Measurements from ENCODE around the gene TMEM127. TPM values are rescaled to one million over a fixed set of nuclear protein-coding genes. Genes with fewer than 3 reads are reported as not detected.

The TMEM127 gene
- total RNA-seq, 1 experiment from 2014 or later: 31.5 TPM

DNA sequence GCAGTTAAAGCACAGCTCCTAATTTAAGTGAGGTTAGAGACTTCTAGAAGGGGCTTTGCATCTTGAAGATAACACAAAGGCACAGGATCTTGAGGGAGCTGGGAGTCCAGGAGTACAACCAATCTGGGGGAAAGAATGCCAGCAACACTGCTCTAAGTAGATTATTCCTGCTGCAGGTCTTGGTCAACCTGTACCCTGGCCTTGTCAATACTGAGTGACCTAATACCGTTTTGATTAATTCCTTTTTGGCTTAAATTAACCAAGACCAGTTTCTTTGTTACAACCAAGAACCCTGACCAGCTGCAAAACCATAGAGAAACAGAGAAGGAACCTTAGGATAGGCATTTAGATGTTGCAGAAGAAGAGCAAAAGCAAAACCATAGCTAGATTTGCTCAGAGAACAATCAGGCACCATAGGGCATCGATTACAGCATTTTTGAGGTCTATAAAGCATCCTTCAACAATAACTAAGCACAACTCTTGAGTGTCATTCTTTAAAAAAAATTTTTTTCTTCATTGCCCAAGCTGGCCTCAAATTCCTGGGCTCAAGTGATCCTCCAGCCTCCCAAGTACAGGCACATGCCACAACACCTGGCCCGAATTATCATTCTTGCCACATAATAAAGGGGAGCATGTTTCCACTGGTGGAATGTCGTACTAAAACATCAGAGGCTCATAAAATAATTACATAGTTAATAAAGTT lies 63.5 kb downstream of the TMEM127 start:
- no peak for TF ChIP-seq CTCF (IDR thresholded peaks at IDR 0.05; ENCODE audit: unreplicated experiment)
- Mint-ChIP-seq H3K4me3 (ENCODE audit: unreplicated experiment) (no peak overlapping the region), H3K36me3 (ENCODE audit: insufficient read depth, unreplicated experiment) (peaks cover 15% of the 10 kb centered on the region), H3K9me3 (ENCODE audit: unreplicated experiment) (no peaks in the 10 kb centered on the region), H3K27me3 (ENCODE audit: insufficient read depth, unreplicated experiment) (no peaks in the 10 kb centered on the region), H3K27ac (ENCODE audit: low read depth, unreplicated experiment) (no peak overlapping the region), H3K4me1 (ENCODE audit: insufficient read depth, unreplicated experiment) (peaks cover 38% of the 10 kb centered on the region)
- CTCF ChIA-PET: interaction anchor here (0.6 to 4.8 kb wide), 7 partner anchors 27 to 600 kb away, joined by 3 to 37 read pairs (median 4); no protein-coding TSS in a partner anchor
- POLR2A ChIA-PET: interaction anchor here (0.5 to 1.3 kb wide), 3 partner anchors 17 to 211 kb away, joined by 3 read pairs; partner anchors contain the start of gene ANKRD36C
- DNase-seq (ENCODE audit: unreplicated experiment): no peak
- no TSS peak for BruUV-seq (replicated peaks)
- intact Hi-C loops (cut with micrococcal nuclease): no loop called here

GRCh38 chr2:96201338-96201737 lies 64.5 kb downstream of the TMEM127 start:
- H3K27ac Mint-ChIP-seq (ENCODE audit: low read depth, unreplicated experiment): no peak overlapping the region
- no peaks in the 10 kb centered on the region for H3K9me3 Mint-ChIP-seq (ENCODE audit: unreplicated experiment)
- TF ChIP-seq CTCF (IDR thresholded peaks at IDR 0.05; ENCODE audit: unreplicated experiment): no peak
- ChIA-PET POLR2A (interaction anchor here (1.0 to 1.6 kb wide), 3 partner anchors 16 to 66 kb away, joined by 3 to 6 read pairs (median 6); no protein-coding TSS in a partner anchor), CTCF (interaction anchor here (1.1 to 4.8 kb wide), 5 partner anchors 27 to 179 kb away, joined by 4 to 37 read pairs (median 4); no protein-coding TSS in a partner anchor)
- no TSS peak for BruUV-seq (replicated peaks)
- peaks cover 15% of the 10 kb centered on the region for H3K36me3 Mint-ChIP-seq (ENCODE audit: insufficient read depth, unreplicated experiment)
- no peak overlapping the region for H3K4me3 Mint-ChIP-seq (ENCODE audit: unreplicated experiment)
- no peaks in the 10 kb centered on the region for H3K27me3 Mint-ChIP-seq (ENCODE audit: insufficient read depth, unreplicated experiment)
- intact Hi-C loops (cut with micrococcal nuclease): no loop called here
- peaks cover 37% of the 10 kb centered on the region for H3K4me1 Mint-ChIP-seq (ENCODE audit: insufficient read depth, unreplicated experiment)
- no peak for DNase-seq (ENCODE audit: unreplicated experiment)

- peaks cover 21% of the 10 kb centered on the region for H3K36me3 Mint-ChIP-seq (ENCODE audit: insufficient read depth, unreplicated experiment)
- CTCF ChIA-PET: interaction anchor here (0.6 to 4.8 kb wide), 2 partner anchors 24 to 60 kb away, joined by 3 to 37 read pairs; no protein-coding TSS in a partner anchor
Measured at GRCh38 chr2:96198921-96199320, 66.9 kb downstream of the TMEM127 start.

More at GRCh38 chr2:96198921-96199320, 66.9 kb downstream of the TMEM127 start:
- no peak for DNase-seq (ENCODE audit: unreplicated experiment)
- Mint-ChIP-seq H3K27ac (ENCODE audit: low read depth, unreplicated experiment) (no peak overlapping the region), H3K4me1 (ENCODE audit: insufficient read depth, unreplicated experiment) (peaks cover 21% of the 10 kb centered on the region), H3K27me3 (ENCODE audit: insufficient read depth, unreplicated experiment) (no peaks in the 10 kb centered on the region), H3K4me3 (ENCODE audit: unreplicated experiment) (no peak overlapping the region), H3K9me3 (ENCODE audit: unreplicated experiment) (no peaks in the 10 kb centered on the region)
- POLR2A ChIA-PET: interaction anchor here (0.8 to 2.7 kb wide), 2 partner anchors 10 to 66 kb away, joined by 3 to 15 read pairs; partner anchors contain the start of gene STARD7
- no TSS peak for BruUV-seq (replicated peaks)
- intact Hi-C loops (cut with micrococcal nuclease): no loop called here
- TF ChIP-seq CTCF (IDR thresholded peaks at IDR 0.05; ENCODE audit: unreplicated experiment): no peak

Other genes starting within 250 kb of the TMEM127 start
- not detected in 2 replicates for gene GPAT2, start 231.1 kb downstream of the TMEM127 start, total RNA-seq (2022)
- not detected in 2 replicates for gene ADRA2B, start 149.4 kb downstream of the TMEM127 start, total RNA-seq (2022)
- not detected in 2 replicates for gene ASTL, start 127.5 kb downstream of the TMEM127 start, total RNA-seq (2022)
- 1.3 and 3.3 TPM in 2 replicates for gene DUSP2, start 120.6 kb downstream of the TMEM127 start, total RNA-seq (2022)
- 84.1 and 105 TPM in 2 replicates for gene STARD7, start 57.2 kb downstream of the TMEM127 start, total RNA-seq (2022)
- 62.3 and 63.3 TPM in 2 replicates for gene CIAO1, start 228 bp upstream of the TMEM127 start, total RNA-seq (2022)
- gene SNRNP200, start 39.5 kb upstream of the TMEM127 start, total RNA-seq (2022): 115 and 116 TPM in 2 replicates
- gene ITPRIPL1, start 59.3 kb upstream of the TMEM127 start, total RNA-seq (2022): not detected in 2 replicates
- 10.7 and 11.5 TPM in 2 replicates for gene NCAPH, start 69.8 kb upstream of the TMEM127 start, total RNA-seq (2022)
- gene NEURL3, start 239.4 kb upstream of the TMEM127 start, total RNA-seq (2022): not detected in 2 replicates

Measured in MCF 10A (cell line).